ENCODE data around the gene COL23A1.

COL23A1 gene

GRCh38 chr5:178551468-178551867, 38.7 kb downstream of the COL23A1 start:
- no peak for DNase-seq

DNA sequence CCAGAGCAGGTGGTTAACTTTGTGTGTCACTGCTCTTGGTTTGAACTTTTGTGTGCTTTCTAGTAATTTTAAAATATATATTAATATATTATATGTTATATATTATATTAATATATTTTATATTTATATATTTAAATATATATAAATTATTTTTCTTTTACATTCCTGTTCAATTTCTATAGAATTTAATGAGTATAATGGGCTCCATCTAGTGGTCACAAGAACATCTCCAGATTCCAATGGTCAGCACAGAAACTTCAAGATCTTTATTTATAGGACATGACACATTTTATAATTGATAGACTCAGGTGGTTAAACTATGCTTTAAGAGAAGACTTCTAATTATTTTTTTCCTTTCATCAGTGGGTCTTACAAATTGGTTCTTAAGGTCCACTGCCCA, 39.1 kb downstream of the COL23A1 start:
- peak; percentile 62 for DNase-seq

GRCh38 chr5:178548746-178549145, 41.4 kb downstream of the COL23A1 start:
- no peak for DNase-seq

- no peak for DNase-seq
Measured at GRCh38 chr5:178547753-178548415, 42.3 kb downstream of the COL23A1 start.

- DNase-seq: no peak
Measured at GRCh38 chr5:178547052-178547666, 43.0 kb downstream of the COL23A1 start.

DNA sequence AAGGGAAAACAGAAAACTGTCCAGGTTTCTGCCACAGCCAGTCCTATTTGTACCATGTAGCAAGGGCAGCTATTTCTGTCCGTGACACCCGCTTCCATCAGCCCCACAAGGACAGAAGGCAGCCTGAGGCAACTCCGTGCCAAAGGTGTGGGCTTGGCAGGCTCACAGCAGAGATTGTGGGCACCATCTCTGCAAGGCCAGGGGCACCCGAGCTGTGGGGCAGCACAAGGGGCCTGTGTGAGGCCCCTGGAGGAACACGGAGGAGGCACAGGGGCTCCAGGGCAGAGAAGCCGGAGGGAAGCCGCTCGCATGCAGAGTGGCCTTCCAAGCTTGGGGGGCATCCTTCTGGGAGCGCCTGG, 43.5 kb downstream of the COL23A1 start:
- DNase-seq: no peak

GRCh38 chr5:178545941-178546674, 44.1 kb downstream of the COL23A1 start:
- DNase-seq: no peak

DNA sequence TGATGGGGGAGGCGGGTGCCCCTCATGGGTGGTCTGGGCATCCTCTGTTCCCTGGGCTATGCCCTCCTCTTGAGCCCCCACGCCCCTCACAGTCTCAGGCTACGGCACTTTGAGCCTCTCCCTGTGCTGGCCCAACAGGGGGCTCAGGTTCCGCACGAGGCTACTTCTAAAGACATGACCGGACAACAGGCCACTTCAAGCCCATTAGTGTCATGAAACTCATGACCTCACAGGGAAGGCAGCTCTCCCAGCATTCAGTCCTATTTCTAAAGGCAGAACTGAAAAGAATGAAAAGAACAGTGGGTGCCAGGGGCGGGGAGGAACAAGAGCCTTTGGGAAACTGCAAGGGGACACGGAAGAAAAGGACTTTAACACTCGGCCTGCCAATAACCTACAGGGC, 45.0 kb downstream of the COL23A1 start:
- no peak for DNase-seq

DNA sequence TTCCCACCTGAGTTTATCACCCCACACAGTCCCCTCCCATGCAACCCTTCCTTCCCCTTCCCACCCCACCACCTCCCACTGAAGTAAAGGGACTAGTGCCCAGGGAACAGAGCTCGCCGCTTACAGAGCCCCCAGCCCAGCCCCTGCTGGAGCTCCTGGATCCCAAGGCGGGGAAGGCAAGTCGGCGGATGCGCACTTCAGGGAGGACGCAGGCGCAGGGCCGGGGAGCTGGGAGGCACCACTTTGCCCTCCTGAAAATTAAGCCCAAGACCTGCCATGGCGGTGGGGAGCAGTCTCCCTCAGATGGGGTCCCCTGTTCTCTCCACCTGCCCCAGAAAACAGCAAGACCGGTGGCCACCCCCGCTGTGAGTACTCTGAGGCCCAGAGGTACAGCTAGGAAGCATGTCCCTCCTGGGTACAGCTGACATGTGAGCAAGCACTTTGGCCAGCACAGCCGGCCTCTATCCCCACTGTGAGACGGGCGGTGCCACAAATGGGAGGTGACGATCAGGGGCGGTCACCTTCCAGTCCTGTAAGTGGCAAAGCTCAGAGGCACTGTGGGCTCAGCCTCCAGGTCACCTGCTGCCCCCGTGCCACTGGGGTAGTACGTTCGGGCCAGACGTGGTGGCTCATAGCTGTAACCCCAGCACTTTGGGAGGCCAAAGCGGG, 45.9 kb downstream of the COL23A1 start:
- DNase-seq: no peak

DNA sequence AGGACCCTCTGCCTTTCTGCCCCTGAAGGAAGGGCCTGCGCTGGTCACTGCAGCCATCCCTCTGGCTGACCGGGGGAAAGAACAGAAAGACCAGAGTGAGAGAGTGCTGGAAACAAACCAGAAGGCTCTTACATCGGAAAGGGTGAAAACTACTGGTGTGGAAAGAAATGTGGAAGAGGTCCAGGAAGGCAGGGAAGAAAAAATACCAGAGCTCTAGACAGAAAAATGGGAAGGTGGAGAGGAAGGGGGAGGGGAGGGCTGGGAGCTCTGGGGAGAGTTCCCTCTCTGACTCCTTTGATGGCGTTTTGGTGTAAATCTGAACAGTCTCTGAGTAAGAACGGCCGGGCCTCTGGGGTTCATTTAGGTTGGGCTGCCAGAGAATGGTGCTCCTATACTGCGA, 47.7 kb downstream of the COL23A1 start:
- no peak for DNase-seq

- no peak for DNase-seq
Measured at GRCh38 chr5:178540526-178540925, 49.7 kb downstream of the COL23A1 start.

GRCh38 chr5:178538741-178539229, 51.4 kb downstream of the COL23A1 start:
- DNase-seq: no peak

DNA sequence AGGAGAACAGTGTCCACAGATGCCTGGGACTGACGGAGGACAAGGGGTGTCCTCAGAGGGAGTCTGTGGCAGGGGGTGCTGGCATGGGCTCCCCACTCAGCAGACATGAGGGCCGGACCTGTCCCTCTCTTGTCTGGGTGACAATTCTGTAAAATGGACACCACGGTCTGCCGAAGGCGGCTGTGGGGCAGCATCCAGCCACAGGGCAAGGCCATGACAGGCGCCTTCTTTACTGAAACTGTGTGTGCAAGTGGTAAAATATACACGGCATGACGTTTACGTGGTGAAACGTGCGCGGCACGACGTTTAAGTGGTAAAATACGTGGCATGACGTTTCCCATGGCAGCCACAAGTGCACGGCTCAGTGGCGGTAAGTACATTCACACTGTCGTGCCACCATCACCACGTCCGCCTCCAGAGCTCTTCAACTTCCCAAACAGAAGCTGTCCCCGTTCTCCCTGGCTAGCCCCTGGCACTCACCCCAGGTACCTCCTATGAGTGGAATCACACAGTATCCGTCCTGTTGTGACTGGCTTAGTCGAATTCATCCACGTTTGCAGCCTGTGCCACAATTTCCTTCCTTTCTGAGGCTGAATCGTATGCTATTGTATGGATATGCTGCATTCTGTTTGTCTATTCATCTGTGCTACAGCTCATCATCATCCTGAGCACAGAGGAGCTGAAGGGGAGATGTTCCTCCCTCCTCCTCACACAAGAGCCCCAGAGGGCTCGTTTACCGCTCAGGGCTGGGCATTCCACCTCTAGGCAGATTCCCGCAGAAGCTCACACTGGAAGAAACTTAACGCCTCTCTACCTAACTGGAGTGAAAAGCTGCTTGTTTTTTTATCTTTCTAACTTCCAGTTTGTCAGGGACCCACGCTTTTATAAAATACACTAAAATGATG, 52.5 kb downstream of the COL23A1 start:
- no peak for DNase-seq

GRCh38 chr5:178536541-178537466, 53.4 kb downstream of the COL23A1 start:
- DNase-seq: no peak

DNA sequence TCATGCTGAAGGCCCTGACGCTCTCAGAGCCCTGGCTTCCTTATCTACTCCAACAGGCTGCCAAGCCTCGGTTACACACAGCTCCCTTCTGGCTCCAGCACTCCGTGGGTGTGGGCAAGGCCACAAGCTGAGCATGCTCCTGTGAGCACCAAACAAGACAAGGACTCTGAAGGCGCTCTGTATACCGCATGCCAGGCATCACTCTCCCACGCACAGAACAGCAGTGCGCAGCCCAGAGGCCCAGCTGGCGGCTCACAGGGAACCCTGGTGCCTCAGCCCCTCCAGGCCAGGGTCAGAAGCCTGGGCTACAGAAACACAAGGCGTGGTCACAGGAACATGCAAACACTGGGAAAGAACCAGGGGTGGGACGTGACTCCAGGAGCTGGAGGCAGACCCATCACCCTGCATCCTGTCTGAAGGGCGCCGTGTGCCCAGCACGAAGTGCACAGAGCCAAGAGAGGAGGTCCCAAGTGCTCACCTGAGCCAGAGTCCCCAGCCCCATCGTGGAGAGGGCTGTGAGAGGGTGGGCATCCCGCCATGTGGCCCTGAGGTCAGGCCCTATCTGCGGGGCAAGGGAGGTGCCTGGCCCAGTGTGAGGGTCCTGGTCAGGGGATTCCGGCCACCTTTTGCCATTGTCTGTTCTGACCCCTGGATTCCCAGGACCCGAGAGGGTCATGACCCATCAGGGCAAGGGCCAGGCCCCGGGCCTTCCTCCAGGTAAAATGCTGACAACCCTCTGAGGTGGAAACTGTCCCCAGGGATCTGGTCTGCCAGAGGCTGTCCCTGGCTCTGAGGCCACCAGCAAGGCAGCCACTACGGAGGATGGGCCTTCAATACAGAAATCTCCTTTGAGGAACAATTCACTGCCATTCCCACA, 54.7 kb downstream of the COL23A1 start:
- peak; percentile 81 for DNase-seq

DNA sequence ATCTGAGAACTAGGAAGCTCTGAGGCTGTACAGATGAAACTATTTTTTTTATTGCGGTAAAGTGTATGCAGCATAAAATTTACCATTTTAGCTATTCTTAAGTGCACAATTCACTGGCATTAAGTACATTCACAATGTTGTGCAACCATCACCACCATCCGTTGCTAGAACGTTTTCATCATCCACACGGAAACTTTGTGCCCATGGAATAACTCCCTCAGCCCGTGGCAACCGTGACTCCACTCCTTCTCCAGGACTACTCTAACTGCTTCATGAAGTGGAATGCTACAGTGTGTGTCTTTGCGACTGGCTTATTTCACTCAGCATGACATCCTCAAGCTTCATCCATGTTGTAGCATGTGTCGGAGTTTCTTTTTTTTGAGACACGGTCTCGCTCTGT, 57.1 kb downstream of the COL23A1 start:
- no peak for DNase-seq

DNA sequence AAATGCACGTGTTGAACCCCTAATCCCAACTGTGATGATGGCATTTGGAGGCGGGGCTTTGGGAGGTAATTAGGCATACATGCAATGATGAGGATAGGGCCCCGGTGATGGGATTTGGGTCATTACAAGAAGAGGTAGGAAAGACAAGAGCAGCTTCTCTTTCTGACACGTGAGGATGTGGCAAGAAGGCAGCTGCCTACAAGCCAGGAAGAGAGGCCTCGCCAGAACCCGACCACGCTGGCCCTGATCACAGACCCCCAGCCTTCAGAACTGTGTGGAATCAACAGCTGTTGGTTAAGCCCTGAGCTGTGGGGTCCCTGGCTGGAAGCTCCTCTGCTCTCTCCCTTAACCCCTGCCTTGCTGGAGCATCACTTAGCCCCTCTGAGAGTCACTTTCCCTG, 57.5 kb downstream of the COL23A1 start:
- DNase-seq: no peak

DNA sequence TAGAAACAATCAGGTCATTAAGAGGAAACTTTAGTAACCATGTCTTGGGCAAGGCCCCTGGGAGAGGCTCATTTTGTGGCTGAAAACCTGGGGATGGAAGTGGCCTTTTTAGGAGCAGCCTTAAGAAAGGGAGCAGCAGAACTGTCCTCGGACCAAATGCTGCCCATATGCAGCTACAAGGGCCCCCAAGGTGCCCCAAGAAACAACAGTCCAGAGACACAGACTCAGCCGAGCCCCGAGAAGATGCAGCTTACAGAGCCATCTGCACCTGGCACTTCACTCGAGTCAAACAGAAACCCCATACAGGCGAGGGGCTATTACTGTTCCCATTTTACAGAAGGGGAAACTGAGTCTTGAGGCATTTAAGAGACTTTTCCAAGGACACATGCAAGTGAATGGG, 58.0 kb downstream of the COL23A1 start:
- no peak for DNase-seq

- no peak for DNase-seq
Measured at GRCh38 chr5:178531786-178532185, 58.4 kb downstream of the COL23A1 start.

GRCh38 chr5:178530526-178530925, 59.7 kb downstream of the COL23A1 start:
- DNase-seq: no peak

Data from OCI-M1 (cell line).